ENCODE results near the gene DNAH10. TPM values are rescaled to one million over a fixed set of nuclear protein-coding genes. Genes with fewer than 3 reads are reported as not detected.

Gene DNAH10
- total RNA-seq, 2 experiments from 2014 or later, result 0.38 to 0.43 TPM

- DNase-seq (peak; percentile 62), ATAC-seq (peak; percentile 79)
- Mint-ChIP-seq H3K4me3 (no peak overlapping the region), H3K27ac (no peak overlapping the region), H3K9me3 (no peaks in the 10 kb centered on the region), H3K4me1 (ENCODE audit: low read depth) (peaks cover 8% of the 10 kb centered on the region), H3K36me3 (ENCODE audit: low read depth) (no peaks in the 10 kb centered on the region), H3K27me3 (peaks cover 5% of the 10 kb centered on the region)
- TF ChIP-seq, protein P1, sequence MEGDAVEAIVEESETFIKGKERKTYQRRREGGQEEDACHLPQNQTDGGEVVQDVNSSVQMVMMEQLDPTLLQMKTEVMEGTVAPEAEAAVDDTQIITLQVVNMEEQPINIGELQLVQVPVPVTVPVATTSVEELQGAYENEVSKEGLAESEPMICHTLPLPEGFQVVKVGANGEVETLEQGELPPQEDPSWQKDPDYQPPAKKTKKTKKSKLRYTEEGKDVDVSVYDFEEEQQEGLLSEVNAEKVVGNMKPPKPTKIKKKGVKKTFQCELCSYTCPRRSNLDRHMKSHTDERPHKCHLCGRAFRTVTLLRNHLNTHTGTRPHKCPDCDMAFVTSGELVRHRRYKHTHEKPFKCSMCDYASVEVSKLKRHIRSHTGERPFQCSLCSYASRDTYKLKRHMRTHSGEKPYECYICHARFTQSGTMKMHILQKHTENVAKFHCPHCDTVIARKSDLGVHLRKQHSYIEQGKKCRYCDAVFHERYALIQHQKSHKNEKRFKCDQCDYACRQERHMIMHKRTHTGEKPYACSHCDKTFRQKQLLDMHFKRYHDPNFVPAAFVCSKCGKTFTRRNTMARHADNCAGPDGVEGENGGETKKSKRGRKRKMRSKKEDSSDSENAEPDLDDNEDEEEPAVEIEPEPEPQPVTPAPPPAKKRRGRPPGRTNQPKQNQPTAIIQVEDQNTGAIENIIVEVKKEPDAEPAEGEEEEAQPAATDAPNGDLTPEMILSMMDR (IDR thresholded peaks at IDR 0.05), result no peak
- POLR2A ChIA-PET, result no interaction called here
- intact Hi-C loops (cut with micrococcal nuclease), result no loop called here
- CTCF ChIA-PET, result no interaction called here
These were observed 5.5 kb downstream of the DNAH10 start for GRCh38 chr12:123767613-123768012.

DNA sequence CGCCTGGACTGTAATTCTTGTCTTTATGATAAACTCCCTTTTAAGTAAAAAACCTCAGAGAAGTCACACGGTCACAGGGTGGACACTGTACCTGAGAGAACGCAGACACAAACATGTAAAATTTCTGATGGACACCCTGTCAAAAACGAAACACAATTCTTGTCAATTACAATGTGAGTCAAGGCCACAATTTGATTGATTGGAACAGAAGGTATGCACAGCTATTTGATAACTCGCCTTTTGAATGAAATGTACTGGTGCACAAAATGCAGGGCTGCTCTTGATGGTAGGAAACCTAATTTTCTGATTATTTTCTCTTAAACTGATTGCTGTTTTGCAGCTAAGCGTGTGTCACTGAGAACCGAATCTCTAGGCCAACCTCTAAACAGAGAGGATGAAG lies 9.2 kb downstream of the DNAH10 start:
- DNase-seq, result no peak
- POLR2A ChIA-PET, result no interaction called here
- Mint-ChIP-seq H3K27me3 (peaks cover 4% of the 10 kb centered on the region), H3K4me3 (no peak overlapping the region), H3K36me3 (ENCODE audit: low read depth) (no peaks in the 10 kb centered on the region), H3K9me3 (no peaks in the 10 kb centered on the region), H3K27ac (no peak overlapping the region), H3K4me1 (ENCODE audit: low read depth) (peaks cover 8% of the 10 kb centered on the region)
- CTCF ChIA-PET, result no interaction called here
- intact Hi-C loops (cut with micrococcal nuclease), result no loop called here
- ATAC-seq, result no peak
- TF ChIP-seq, protein P1 (IDR thresholded peaks at IDR 0.05), result no peak

DNA sequence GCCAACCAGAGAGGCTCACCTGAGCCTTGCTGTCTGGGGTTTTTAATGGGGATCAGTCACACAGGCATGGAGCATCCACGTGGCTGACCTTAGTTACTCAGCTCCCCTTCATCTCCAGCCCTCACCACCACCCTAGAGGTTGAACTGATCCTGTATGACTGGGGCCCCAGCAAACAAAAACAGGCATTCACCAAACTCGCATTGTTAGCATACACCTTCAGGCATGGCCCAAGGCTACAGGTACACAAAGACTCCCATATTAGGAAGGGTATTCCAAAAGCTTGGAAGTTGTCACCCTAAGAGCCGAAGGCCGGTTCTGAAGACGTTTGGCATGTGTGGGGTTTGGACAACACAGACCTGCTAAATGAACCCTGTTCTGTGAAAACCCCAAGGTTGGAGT lies 10.0 kb downstream of the DNAH10 start:
- POLR2A ChIA-PET, result no interaction called here
- intact Hi-C loops (cut with micrococcal nuclease), result no loop called here
- Mint-ChIP-seq H3K36me3 (ENCODE audit: low read depth) (no peaks in the 10 kb centered on the region), H3K27me3 (peaks cover 4% of the 10 kb centered on the region), H3K27ac (no peak overlapping the region), H3K9me3 (no peaks in the 10 kb centered on the region), H3K4me3 (no peak overlapping the region), H3K4me1 (ENCODE audit: low read depth) (peaks cover 8% of the 10 kb centered on the region)
- ATAC-seq, result no peak
- DNase-seq, result no peak
- TF ChIP-seq, protein P1 (IDR thresholded peaks at IDR 0.05), result no peak
- CTCF ChIA-PET, result no interaction called here

- Mint-ChIP-seq H3K27me3 (peaks cover 2% of the 10 kb centered on the region), H3K4me1 (ENCODE audit: low read depth) (no peaks in the 10 kb centered on the region), H3K9me3 (no peaks in the 10 kb centered on the region), H3K27ac (no peak overlapping the region), H3K4me3 (no peak overlapping the region), H3K36me3 (ENCODE audit: low read depth) (no peaks in the 10 kb centered on the region)
- ChIA-PET CTCF (no interaction called here), POLR2A (no interaction called here)
- intact Hi-C loops (cut with micrococcal nuclease), result no loop called here
- TF ChIP-seq, protein P1 (IDR thresholded peaks at IDR 0.05), result no peak
- ATAC-seq (no peak), DNase-seq (no peak)
These were observed 11.3 kb downstream of the DNAH10 start for GRCh38 chr12:123773375-123773774.

DNA sequence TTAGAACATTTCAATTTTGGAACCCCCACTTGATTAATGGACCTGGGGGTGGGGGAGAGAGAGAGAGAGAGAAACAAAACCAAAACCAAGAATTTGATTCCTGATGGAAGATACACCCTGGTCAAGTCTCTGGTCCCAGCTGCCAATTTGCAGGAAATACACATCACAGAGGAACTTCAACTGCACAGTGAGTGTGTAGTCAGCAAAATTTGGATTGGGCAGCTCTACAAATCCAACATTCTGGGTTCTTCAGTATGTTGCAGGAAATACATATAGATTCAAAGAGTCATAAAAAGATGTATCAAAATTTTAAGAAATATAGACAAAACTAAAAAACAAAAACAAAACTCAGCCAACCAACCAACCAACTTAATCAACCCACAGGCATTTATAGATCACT lies 17.4 kb downstream of the DNAH10 start:
- Mint-ChIP-seq H3K27me3 (no peaks in the 10 kb centered on the region), H3K4me1 (ENCODE audit: low read depth) (no peaks in the 10 kb centered on the region), H3K27ac (no peak overlapping the region), H3K36me3 (ENCODE audit: low read depth) (no peaks in the 10 kb centered on the region), H3K4me3 (no peak overlapping the region), H3K9me3 (peaks cover 1% of the 10 kb centered on the region)
- CTCF ChIA-PET, result interaction anchor here (0.7 to 1.2 kb wide), 2 partner anchors 161 to 347 kb away, joined by 3 read pairs; no protein-coding TSS in a partner anchor
- POLR2A ChIA-PET, result no interaction called here
- TF ChIP-seq, protein P1 (IDR thresholded peaks at IDR 0.05), result no peak
- intact Hi-C loops (cut with micrococcal nuclease), result no loop called here
- no peak for DNase-seq
- no peak for ATAC-seq

All from activated CD8-positive, alpha-beta T cell treated with anti-CD3 and anti-CD28 coated beads for 36 hours (primary cell).